ENCODE measurements around the gene GNAQ. TPM values are rescaled to one million over a fixed set of nuclear protein-coding genes. Genes with fewer than 3 reads are reported as not detected.

GNAQ gene
- total RNA-seq, 5 donors from 2014 or later (not counting 1 experiment from before 2014, with no cell fraction given): 29.3 to 48.4 (median 38.3) TPM

DNA sequence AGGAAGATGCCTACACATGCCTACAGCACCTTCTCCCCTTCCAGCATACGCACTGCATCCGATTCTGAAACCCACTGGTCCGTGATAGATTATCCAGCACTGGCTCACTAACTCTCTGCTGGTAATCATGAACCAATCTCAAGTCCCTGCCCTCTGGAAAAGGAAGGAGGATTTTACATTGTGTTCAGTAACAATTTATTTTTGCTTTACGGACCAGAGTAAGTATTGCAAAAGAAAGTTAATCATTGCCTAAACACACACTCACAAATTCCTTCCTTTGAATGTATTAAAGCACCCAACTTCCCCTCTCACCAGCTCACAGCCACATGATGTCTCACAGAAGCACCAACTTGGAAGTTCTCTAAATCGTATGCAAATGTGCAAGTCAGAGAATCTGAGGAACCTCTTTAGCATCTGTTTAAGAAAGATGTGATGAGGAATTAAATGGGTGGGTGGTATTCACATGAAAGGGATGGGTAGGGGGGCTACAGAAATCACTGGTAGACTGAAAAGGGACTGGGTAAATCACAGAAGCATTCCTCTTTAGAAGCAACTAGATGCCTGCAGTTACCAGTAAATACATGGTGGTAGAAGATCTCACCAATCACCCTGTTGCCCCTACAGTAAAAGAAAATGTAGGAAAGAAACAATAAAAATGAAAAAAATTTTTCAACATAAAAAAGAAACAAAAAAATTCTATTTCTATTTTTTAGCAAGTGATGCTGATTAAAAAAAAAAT is 8.4 kb downstream of the GNAQ start:
- ChIA-PET CTCF (no interaction called here), POLR2A (no interaction called here)
- peaks cover 9% of the 10 kb centered on the region for H3K36me3 Mint-ChIP-seq
- no peaks in the 10 kb centered on the region for H3K27me3 ChIP-seq (replicated peaks in 1 of 2; ENCODE audit: control insufficient read depth in 2 of 2, extremely low read depth in 1 of 2, insufficient read depth in 2 of 2, low read length in 1 of 2)
- DNase-seq (no peak), ATAC-seq (replicated peaks in 1 of 4) (peak in 2 of 4 experiments; percentile 41 to 54)
- no CpG with 5 or more reads among the region's 5 CpGs for WGBS (ENCODE audit: insufficient coverage)
- H3K36me3 ChIP-seq (ENCODE audit: control insufficient read depth in 2 of 2, extremely low read depth in 1 of 2, insufficient read depth in 1 of 2, low read length in 1 of 2): no peaks in the 10 kb centered on the region
- peak overlapping the region in 1 of 3 donors; percentile 56 for H3K4me3 Mint-ChIP-seq
- peaks cover 13 to 17% of the 10 kb centered on the region in 2 experiments for H3K4me1 ChIP-seq (ENCODE audit: control insufficient read depth in 1 of 2, extremely low read depth in 1 of 2, insufficient read depth in 2 of 2, low read length in 2 of 2)
- H3K27ac ChIP-seq (ENCODE audit: low read length): no peak overlapping the region
- peaks cover 65 to 76% (median 70%) of the 10 kb centered on the region in 3 donors for H3K4me1 Mint-ChIP-seq
- H3K27ac Mint-ChIP-seq: no peak overlapping the region
- H3K27me3 Mint-ChIP-seq: no peaks in the 10 kb centered on the region
- H3K9me3 Mint-ChIP-seq: no peaks in the 10 kb centered on the region
- H3K4me3 ChIP-seq (ENCODE audit: control insufficient read depth in 1 of 2, extremely low read depth in 1 of 2, low read length in 1 of 2): no peak overlapping the region
- H3K9me3 ChIP-seq: no peaks in the 10 kb centered on the region

DNA sequence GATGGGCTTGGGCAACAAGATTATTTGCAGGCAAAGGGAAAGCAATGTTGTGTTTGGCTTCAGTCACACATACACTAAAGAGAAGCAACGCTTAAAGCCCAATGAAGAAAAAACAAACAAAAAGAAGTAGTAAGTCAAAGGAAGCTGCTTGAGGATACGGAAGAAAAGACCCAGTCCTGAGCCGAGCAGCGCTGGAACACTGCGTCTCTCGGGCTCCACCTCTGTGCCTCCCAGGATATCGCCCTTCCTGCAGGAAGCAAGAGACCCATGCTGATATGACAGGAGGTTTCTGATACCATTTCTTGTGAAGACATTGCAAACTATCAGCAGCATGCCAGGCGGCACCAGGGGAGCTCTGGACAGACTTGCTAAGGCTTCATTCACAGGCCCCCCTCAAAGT is 9.9 kb downstream of the GNAQ start:
- Mint-ChIP-seq H3K27me3 (no peaks in the 10 kb centered on the region), H3K27ac (peak overlapping the region in 1 of 2 donors; percentile 68), H3K4me1 (peaks cover 68 to 78% (median 73%) of the 10 kb centered on the region in 3 donors), H3K4me3 (peak overlapping the region in 1 of 3 donors; percentile 22), H3K36me3 (peaks cover 9% of the 10 kb centered on the region), H3K9me3 (no peaks in the 10 kb centered on the region)
- H3K4me3 ChIP-seq (ENCODE audit: control insufficient read depth in 1 of 2, extremely low read depth in 1 of 2, low read length in 1 of 2): no peak overlapping the region
- H3K9me3 ChIP-seq: no peaks in the 10 kb centered on the region
- 93% methylated on average over 7 of the region's 8 CpGs for WGBS (ENCODE audit: insufficient coverage)
- H3K27ac ChIP-seq (ENCODE audit: low read length): no peak overlapping the region
- ATAC-seq (replicated peaks in 1 of 4): no peak
- POLR2A ChIA-PET: no interaction called here
- DNase-seq: no peak
- no peaks in the 10 kb centered on the region for H3K27me3 ChIP-seq (replicated peaks in 1 of 2; ENCODE audit: control insufficient read depth in 2 of 2, extremely low read depth in 1 of 2, insufficient read depth in 2 of 2, low read length in 1 of 2)
- H3K4me1 ChIP-seq (ENCODE audit: control insufficient read depth in 1 of 2, extremely low read depth in 1 of 2, insufficient read depth in 2 of 2, low read length in 2 of 2): peaks cover 9 to 16% of the 10 kb centered on the region in 2 experiments
- H3K36me3 ChIP-seq (ENCODE audit: control insufficient read depth in 2 of 2, extremely low read depth in 1 of 2, insufficient read depth in 1 of 2, low read length in 1 of 2): no peaks in the 10 kb centered on the region
- CTCF ChIA-PET: interaction anchor here (1.4 to 2.5 kb wide), 2 partner anchors 13 to 14 kb away, joined by 6 to 8 read pairs; no protein-coding TSS in a partner anchor

DNA sequence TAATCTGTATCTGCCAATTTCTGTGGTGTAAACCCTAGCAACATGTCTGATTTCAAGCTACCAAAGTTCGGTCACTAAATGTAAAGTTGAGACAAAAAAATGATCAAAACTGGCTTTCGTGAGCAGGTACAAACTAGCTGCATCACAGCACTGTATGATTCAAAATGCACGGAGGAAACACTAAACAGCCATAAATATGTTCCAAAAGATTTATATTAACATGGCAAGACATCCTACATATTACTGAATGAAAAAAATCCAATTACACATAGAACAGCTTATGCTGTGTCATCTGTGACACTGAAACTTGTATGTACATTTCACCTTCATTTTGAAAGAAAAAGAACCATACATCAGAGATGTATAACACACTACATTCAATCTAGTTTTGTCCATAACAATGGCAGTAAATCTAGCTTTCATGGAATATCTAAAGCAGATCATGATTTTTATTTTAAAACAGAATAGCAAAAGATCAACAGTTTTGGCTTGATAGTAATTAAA is 14.4 kb downstream of the GNAQ start:
- ATAC-seq (replicated peaks in 1 of 4) (no peak), DNase-seq (no peak)
- Mint-ChIP-seq H3K36me3 (peaks cover 21% of the 10 kb centered on the region), H3K27ac (no peak overlapping the region), H3K9me3 (no peaks in the 10 kb centered on the region), H3K27me3 (no peaks in the 10 kb centered on the region), H3K4me1 (peaks cover 49 to 55% (median 53%) of the 10 kb centered on the region in 3 donors), H3K4me3 (no peak overlapping the region)
- ChIA-PET CTCF (interaction anchor here in 1 of 2 donors (1.4 kb wide), 1 partner anchor 18 kb away, joined by 4 read pairs; no protein-coding TSS in a partner anchor), POLR2A (interaction anchor here (0.6 to 1.1 kb wide), 2 partner anchors 24 to 130 kb away, joined by 3 to 4 read pairs; no protein-coding TSS in a partner anchor)
- H3K27me3 ChIP-seq (replicated peaks in 1 of 2; ENCODE audit: control insufficient read depth in 2 of 2, extremely low read depth in 1 of 2, insufficient read depth in 2 of 2, low read length in 1 of 2): no peaks in the 10 kb centered on the region
- no peak overlapping the region for H3K27ac ChIP-seq (ENCODE audit: low read length)
- peaks cover 6 to 9% of the 10 kb centered on the region in 2 experiments for H3K4me1 ChIP-seq (ENCODE audit: control insufficient read depth in 1 of 2, extremely low read depth in 1 of 2, insufficient read depth in 2 of 2, low read length in 2 of 2)
- no peaks in the 10 kb centered on the region for H3K9me3 ChIP-seq
- H3K36me3 ChIP-seq (ENCODE audit: control insufficient read depth in 2 of 2, extremely low read depth in 1 of 2, insufficient read depth in 1 of 2, low read length in 1 of 2): no peaks in the 10 kb centered on the region
- H3K4me3 ChIP-seq (ENCODE audit: control insufficient read depth in 1 of 2, extremely low read depth in 1 of 2, low read length in 1 of 2): no peak overlapping the region
- WGBS (ENCODE audit: insufficient coverage): 80% methylated on average over 2 of the region's 3 CpGs

DNA sequence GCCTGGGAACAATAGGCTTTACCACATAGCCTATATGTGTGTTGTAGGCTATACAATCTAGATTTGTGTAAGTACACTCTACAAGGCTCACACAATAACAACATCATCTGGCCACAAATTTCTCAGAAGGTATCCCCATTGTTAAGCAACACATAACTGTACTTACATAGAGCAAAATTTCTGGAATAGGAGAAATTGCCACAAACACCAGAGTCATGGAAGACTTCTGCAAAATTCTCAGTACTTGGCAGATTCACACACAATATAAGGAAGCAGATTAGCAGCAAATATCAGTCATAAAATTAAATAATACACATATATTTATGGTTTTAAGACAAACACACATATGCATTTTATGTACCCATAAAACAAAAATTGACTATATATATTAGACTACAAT is 16.4 kb downstream of the GNAQ start:
- ChIA-PET POLR2A (no interaction called here), CTCF (no interaction called here)
- no peaks in the 10 kb centered on the region for H3K27me3 ChIP-seq (replicated peaks in 1 of 2; ENCODE audit: control insufficient read depth in 2 of 2, extremely low read depth in 1 of 2, insufficient read depth in 2 of 2, low read length in 1 of 2)
- DNase-seq: no peak
- peaks cover 49 to 56% (median 54%) of the 10 kb centered on the region in 3 donors for H3K4me1 Mint-ChIP-seq
- H3K9me3 Mint-ChIP-seq: peaks cover 0 to 8% (median 0%) of the 10 kb centered on the region in 3 donors
- H3K4me3 Mint-ChIP-seq: no peak overlapping the region
- H3K9me3 ChIP-seq: no peaks in the 10 kb centered on the region
- H3K27me3 Mint-ChIP-seq: no peaks in the 10 kb centered on the region
- no peak overlapping the region for H3K27ac ChIP-seq (ENCODE audit: low read length)
- no peak overlapping the region for H3K27ac Mint-ChIP-seq
- no peak overlapping the region for H3K4me3 ChIP-seq (ENCODE audit: control insufficient read depth in 1 of 2, extremely low read depth in 1 of 2, low read length in 1 of 2)
- H3K36me3 ChIP-seq (ENCODE audit: control insufficient read depth in 2 of 2, extremely low read depth in 1 of 2, insufficient read depth in 1 of 2, low read length in 1 of 2): no peaks in the 10 kb centered on the region
- no peak for ATAC-seq (replicated peaks in 1 of 4)
- H3K4me1 ChIP-seq (ENCODE audit: control insufficient read depth in 1 of 2, extremely low read depth in 1 of 2, insufficient read depth in 2 of 2, low read length in 2 of 2): peaks cover 1 to 19% of the 10 kb centered on the region in 2 experiments
- peaks cover 16% of the 10 kb centered on the region for H3K36me3 Mint-ChIP-seq

DNA sequence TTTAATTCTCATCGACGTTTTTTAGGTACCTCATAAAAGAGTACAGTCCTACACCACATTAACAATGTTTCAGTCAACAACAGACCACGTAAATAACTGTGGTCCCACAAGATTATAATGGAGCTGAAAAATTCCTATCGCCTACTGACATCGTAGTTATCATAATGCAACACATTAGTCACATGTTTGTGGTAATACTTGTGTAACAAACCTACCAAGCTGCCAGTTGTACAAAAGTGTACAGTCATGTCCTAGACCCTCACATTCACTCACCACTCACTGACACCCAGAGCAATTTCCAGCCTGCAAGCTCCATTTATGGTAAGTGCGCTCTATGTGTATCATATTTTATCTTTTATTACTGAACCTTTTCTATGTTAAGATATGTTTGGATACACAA is 16.8 kb downstream of the GNAQ start:
- H3K27ac Mint-ChIP-seq: no peak overlapping the region

DNA sequence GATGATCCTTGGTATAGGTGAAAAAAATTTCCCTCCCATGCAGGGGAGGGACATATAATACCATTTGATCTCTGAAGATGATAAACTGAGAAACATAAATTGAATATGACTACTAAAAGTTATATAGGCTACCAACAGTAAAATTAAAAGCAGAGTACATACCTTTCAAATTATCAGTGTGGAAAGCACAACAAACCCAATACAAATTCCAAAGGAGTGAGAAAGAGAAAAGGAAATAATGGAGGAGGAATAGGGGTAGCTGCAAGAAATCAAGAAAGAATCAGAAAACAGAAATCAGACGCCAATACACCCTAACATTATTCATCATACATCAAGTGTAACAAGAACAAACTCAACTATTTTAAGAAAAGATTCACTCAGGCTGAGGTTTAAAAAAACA is 17.7 kb downstream of the GNAQ start:
- Histone ChIP-seq H3K4me3 (ENCODE audit: control insufficient read depth in 1 of 2, extremely low read depth in 1 of 2, low read length in 1 of 2) (no peak overlapping the region), H3K4me1 (ENCODE audit: control insufficient read depth in 1 of 2, extremely low read depth in 1 of 2, insufficient read depth in 2 of 2, low read length in 2 of 2) (peaks cover 7 to 32% of the 10 kb centered on the region in 2 experiments), H3K9me3 (no peaks in the 10 kb centered on the region), H3K36me3 (ENCODE audit: control insufficient read depth in 2 of 2, extremely low read depth in 1 of 2, insufficient read depth in 1 of 2, low read length in 1 of 2) (no peaks in the 10 kb centered on the region), H3K27ac (ENCODE audit: low read length) (no peak overlapping the region), H3K27me3 (replicated peaks in 1 of 2; ENCODE audit: control insufficient read depth in 2 of 2, extremely low read depth in 1 of 2, insufficient read depth in 2 of 2, low read length in 1 of 2) (no peaks in the 10 kb centered on the region)
- peaks cover 0 to 8% (median 0%) of the 10 kb centered on the region in 3 donors for H3K9me3 Mint-ChIP-seq
- ChIA-PET POLR2A (no interaction called here), CTCF (interaction anchor here in 1 of 2 donors (0.6 kb wide), 1 partner anchor 280 kb away, joined by 4 read pairs; no protein-coding TSS in a partner anchor)
- peaks cover 12% of the 10 kb centered on the region for H3K36me3 Mint-ChIP-seq
- H3K27me3 Mint-ChIP-seq: no peaks in the 10 kb centered on the region
- ATAC-seq (replicated peaks in 1 of 4): no peak
- peaks cover 57 to 62% (median 61%) of the 10 kb centered on the region in 3 donors for H3K4me1 Mint-ChIP-seq
- no CpG with 5 or more reads among the region's 1 CpG for WGBS (ENCODE audit: insufficient coverage)
- no peak for DNase-seq
- H3K4me3 Mint-ChIP-seq: no peak overlapping the region
- H3K27ac Mint-ChIP-seq: no peak overlapping the region

More for the DNA sequence above, 16.8 kb downstream of the GNAQ start:
- H3K36me3 ChIP-seq (ENCODE audit: control insufficient read depth in 2 of 2, extremely low read depth in 1 of 2, insufficient read depth in 1 of 2, low read length in 1 of 2): no peaks in the 10 kb centered on the region
- no peak for DNase-seq
- Mint-ChIP-seq H3K27me3 (no peaks in the 10 kb centered on the region), H3K9me3 (peaks cover 0 to 8% (median 0%) of the 10 kb centered on the region in 3 donors), H3K4me3 (no peak overlapping the region), H3K4me1 (peaks cover 49 to 56% (median 55%) of the 10 kb centered on the region in 3 donors), H3K36me3 (peaks cover 12% of the 10 kb centered on the region)
- no peaks in the 10 kb centered on the region for H3K9me3 ChIP-seq
- H3K4me1 ChIP-seq (ENCODE audit: control insufficient read depth in 1 of 2, extremely low read depth in 1 of 2, insufficient read depth in 2 of 2, low read length in 2 of 2): peaks cover 4 to 24% of the 10 kb centered on the region in 2 experiments
- WGBS (ENCODE audit: insufficient coverage): 100% methylated on average over 2 of the region's 6 CpGs
- ChIA-PET POLR2A (no interaction called here), CTCF (no interaction called here)
- no peak overlapping the region for H3K4me3 ChIP-seq (ENCODE audit: control insufficient read depth in 1 of 2, extremely low read depth in 1 of 2, low read length in 1 of 2)
- H3K27ac ChIP-seq (ENCODE audit: low read length): no peak overlapping the region
- no peak for ATAC-seq (replicated peaks in 1 of 4)
- no peaks in the 10 kb centered on the region for H3K27me3 ChIP-seq (replicated peaks in 1 of 2; ENCODE audit: control insufficient read depth in 2 of 2, extremely low read depth in 1 of 2, insufficient read depth in 2 of 2, low read length in 1 of 2)
